HG02763 (cell line): ENCODE results near the gene ISYNA1.

Source experiments
- ATAC-seq: cut with Tn5 transposase; IDR thresholded peaks from one replicate; pipeline ENCODE4 v1.9.1; 2021; ENCODE audit warnings: mild to moderate bottlenecking, moderate library complexity; ENCODE audit not compliant: unreplicated experiment

Gene ISYNA1

DNA sequence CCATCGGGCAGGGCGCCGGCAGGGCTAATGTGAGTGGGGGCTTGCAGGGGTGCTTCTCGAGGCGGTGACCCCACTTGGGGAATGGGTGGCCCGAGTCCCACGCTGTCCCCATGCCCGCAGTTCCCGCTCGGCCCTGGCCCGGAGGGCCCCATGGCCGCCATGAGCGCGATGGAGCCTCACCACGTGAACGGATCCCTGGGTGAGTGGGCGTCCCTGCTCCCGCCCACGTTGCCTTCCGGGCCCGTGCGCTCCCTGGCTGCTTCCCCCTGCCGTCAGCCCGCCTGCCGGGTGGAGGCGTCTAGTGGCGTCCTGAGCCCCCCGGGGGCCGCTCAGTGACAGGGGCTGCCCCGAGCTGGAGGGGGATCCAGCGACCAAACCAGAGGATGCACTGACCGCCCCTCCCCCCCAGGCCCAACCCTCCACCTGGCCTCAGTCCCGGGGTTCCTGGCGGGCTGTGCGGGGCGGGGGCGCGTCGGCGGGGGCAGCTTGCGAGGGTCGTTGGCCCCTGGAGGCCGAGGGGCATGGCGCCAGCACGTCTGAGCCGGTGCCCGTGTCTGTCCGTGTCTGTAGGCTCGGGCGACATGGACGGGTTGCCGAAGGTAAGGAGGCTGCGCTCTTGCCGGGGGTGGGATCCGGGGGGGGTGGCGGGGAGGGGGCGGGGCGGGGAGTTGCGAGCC lies 4.8 kb downstream of the ISYNA1 start:
- no peak for ATAC-seq

DNA sequence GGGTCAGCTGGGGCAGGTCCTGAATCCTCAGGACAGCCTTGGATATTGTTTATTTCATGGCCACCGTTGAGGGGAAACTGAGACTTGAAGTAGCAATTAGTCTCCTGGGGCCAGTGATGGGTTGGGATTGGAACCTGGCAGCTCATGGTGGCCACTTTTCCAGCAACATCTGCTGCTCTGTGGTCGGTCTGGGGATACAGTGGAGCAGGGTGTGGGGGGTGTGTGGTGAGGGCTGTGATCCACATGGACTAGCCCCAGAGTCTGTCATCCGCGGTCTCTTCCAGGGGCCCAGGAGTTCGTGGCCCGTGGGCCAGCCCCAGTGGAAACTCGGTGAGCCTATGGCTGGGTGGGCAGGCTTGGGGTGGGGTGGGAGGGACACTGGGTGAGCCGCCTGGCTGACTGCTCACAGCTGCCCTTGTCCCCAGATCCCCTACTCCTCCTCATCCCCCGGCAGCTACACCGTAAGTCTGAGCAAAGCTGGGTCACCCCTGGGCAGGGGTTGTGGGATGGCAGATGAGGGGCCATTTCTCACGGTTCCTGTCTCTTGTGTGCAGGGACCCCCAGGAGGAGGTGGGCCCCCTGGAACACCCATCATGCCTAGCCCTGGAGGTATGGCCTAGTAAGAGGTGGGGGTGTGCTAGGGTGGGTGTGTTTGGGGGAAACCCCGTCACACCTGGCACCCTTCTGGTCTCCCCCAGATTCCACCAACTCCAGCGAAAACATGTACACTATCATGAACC lies 5.5 kb downstream of the ISYNA1 start:
- no peak for ATAC-seq

DNA sequence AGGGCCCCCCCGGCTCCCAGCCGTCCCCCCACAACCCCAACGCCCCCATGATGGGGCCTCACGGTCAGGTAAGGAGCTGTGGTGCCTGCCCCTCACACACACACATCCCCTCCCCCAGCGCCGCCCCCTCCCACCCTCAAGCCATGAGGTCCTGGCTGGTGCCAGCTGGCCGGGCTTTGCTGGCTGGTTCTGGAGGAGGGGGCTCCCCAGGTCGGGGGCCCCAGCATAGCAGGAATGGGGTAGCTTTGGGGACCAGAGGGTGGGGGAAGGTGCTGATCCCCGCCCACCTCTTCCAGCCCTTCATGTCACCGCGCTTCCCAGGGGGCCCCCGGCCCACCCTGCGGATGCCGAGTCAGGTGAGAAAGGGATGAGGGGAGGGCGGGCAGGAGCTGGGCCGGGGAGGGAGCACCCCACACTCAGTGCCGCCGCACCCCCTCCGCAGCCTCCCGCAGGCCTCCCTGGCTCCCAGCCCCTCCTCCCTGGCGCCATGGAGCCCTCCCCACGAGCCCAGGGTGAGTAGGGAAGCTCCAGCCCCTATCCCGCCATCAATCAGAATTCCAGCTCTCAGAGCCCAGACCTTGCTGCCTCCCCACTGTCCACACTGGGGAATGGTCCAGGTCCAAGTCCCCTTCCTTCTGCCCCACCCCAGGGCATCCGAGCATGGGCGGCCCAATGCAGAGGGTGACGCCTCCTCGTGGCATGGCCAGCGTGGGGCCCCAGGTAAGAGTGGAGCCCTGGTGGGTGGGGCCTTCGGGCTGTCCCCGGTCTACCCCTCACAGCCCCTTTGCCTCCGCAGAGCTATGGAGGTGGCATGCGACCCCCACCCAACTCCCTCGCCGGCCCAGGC lies 6.4 kb downstream of the ISYNA1 start:
- no peak for ATAC-seq

DNA sequence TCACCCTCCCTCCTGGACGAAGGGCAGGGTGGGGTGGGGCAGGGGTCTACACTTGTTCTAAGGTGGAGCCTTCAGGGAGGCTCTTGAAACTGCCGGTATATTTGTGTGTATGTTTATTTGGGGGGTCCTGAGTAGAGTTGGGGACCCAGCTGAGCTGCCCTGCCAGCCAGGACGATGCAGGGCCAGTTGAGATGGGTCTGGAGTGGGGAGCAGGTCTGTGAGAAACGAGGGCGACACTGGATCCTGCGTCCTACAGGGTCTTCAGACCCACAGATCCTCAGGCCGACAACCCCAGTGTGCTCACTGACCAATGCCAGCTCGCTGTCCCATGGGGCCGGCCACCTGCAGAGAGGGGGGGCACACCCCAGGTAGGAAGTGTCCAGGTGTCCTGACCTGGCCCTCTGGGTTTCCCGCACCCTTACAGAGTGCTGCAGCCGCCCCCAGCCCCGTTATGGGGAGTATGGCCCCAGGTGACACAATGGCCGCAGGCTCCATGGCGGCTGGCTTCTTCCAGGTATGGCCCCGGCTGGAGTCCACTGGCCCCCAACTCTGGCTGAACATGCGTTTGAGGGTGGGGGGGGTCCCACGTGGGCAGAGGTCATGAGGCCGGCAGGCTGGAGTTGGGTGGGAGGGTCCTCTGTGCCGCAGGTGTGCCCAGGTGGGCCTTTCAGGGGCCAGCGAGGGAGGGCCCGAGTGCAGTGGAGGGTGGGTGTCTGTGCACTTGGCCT lies 7.4 kb downstream of the ISYNA1 start:
- no peak for ATAC-seq

DNA sequence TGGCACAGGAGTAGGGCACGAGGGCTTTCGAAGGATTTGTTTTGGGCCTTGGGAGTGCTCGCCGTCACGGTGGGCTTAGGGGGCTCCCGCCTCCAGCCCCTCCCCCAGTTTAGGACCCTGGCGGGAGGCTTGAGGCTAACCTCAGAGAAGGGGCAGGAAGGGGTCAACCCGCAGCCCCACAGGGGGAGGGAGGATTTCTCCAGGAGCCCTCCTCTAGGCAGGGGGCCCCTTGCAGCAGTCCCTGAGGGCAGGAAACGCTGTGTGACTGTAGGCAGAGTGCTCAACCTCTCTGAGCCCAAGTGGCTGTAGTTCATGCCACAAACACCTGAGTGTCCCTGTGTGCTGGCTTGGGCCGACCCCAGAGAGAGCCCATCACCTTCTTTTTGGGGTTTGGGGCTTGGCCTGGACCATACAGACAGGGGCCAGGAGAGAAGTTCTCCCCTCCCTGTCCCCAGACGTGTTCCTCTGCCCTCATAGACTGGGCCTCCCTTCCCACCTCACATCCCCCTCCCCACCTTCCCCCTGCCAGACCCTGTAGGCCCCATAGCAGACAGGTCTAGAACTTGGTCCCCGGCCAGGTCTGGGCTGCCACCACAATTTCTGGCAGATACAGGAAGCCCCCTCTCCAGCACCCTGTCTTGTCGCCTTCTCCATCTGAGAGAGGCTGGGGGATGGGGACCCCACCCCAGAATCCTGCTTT lies 8.1 kb downstream of the ISYNA1 start:
- ATAC-seq: no peak

DNA sequence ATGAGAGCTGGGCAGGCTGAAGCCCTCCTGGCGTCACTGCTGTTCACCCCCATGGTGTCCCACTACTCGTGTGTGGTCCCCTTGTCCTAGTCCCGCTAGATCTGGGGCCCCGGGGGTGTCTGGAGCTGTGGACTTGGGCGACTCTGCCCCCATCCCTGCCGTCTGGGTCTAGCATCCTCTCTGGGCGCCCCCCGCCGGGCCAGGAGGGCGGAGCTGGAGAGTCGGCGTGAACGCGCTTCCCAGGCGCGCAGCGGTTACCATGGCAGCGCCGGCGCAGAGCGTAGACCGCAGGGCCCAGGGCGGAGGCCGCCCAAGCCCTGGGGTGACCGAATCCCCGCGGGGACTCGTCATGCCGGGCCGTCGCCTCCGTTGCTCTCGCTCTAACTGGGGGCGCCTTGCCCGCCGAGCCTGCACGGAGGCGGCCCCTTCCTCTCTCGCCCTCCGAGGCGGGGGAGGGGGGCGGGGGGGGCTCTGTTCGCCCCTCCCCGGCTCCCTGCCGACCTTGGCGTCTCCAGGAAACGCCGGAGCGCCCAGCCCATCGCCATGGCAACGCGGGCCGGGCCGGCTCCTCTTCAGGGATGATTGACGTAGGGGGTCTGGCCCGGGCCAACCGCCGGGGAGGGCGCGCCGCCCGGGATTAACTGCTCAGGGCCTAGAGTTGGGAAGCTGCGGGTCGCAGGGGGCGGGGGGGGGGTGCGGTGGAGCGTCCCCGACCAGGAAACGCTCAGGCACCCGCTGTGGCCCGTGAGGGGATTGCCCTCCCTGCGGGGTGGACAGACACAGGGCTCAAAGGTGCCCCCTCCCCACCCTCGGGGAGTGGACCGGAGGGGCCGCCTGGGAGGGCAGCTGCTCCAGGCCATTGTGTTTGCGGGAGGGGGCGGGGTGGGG lies 8.9 kb downstream of the ISYNA1 start:
- no peak for ATAC-seq

DNA sequence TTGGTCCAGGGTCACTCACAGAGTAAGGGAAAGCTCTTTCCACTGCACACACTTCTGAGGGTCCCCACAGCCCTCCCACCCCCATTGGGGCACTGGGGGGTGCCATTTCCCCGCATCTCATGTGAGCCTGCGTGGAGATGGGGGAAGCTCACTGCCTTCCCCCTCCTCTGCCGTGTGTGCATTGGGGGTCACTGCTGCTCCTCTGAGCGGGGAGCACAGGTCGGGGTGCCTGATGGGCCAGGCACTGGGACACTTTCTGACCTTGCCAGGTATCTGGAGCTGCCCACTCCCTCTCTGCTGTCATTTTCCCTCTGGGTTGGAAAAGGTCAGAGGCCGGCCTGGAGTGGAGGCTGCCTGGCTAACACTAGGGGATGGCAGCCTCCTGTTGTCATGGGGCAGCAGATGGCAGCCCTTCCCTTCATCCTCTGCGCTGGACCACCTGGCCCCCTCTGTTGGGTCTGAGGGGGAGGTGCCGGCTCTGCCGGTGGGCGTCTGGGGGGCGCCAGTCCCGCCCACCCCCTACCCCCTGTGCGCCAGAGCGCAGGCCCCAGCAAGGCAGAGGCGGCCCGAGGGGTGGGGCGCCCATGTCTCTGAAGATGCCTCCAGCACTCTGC lies 9.7 kb downstream of the ISYNA1 start:
- ATAC-seq: no peak

DNA sequence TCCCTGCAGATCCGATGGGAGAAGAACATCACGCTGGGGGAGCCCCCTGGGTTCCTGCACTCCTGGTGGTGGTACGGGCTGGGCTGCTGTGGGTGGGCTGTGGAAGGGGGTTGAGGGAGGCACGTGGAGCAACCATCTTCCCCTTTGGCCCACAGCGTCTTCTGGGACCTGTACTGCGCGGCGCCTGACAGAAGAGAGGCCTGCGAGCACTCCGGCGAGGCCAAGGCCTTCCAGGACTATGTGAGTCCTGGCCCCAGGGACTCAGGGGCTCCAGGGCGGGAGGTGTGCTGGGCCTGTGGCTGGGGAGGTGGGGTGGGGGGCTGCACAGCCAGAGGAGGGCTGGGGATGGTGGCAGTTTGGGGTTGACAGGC lies 10.2 kb downstream of the ISYNA1 start:
- no peak for ATAC-seq

DNA sequence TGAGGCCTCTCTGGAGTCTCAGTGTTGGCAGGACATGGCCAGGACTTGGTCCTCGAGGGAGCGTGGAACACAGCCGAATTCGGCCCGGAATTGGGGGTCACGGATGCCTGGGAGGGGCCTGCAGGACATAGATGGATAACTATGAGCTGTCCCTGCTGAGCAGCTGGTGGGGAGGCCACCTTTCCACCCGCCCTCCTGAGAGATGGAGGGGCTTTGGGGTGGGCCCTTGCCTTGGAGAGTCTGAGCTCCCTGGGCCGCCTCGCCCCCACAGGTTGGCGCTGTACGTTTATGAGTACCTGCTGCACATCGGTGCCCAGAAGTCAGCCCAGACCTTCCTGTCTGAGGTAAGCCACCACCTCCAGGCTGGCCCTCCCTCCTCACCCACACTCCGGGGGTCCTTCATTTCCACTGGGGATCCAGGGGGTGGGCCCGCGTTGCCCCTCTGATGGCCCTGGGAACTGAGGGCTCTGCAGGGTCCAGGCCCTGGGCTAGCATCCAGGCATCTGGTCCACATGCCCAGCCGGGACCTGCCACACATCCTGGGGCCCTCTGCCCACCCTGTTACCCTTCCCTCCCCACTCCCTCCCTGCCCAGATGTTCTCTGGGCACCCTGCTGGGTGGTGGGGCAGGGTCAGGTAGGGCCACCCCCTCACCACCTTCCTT lies 10.7 kb downstream of the ISYNA1 start:
- ATAC-seq: no peak

DNA sequence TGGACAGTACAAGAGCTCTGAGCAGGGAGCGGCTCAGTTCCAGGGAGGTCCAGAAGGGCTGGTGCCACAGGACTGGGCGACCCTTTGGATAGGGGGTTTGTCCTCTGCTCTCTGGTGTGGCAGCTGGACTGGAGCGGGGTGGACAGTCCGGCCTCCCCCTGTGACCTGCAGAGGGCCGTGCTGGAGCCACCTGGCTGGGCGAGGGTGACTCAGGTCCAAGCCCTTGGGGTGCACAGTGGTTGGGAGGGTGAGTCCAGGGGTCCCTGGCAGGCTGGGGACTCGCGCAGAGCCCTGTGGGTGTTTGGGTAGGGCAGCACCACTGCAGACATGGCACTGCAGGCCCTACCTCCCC lies 11.5 kb downstream of the ISYNA1 start:
- ATAC-seq: no peak

DNA sequence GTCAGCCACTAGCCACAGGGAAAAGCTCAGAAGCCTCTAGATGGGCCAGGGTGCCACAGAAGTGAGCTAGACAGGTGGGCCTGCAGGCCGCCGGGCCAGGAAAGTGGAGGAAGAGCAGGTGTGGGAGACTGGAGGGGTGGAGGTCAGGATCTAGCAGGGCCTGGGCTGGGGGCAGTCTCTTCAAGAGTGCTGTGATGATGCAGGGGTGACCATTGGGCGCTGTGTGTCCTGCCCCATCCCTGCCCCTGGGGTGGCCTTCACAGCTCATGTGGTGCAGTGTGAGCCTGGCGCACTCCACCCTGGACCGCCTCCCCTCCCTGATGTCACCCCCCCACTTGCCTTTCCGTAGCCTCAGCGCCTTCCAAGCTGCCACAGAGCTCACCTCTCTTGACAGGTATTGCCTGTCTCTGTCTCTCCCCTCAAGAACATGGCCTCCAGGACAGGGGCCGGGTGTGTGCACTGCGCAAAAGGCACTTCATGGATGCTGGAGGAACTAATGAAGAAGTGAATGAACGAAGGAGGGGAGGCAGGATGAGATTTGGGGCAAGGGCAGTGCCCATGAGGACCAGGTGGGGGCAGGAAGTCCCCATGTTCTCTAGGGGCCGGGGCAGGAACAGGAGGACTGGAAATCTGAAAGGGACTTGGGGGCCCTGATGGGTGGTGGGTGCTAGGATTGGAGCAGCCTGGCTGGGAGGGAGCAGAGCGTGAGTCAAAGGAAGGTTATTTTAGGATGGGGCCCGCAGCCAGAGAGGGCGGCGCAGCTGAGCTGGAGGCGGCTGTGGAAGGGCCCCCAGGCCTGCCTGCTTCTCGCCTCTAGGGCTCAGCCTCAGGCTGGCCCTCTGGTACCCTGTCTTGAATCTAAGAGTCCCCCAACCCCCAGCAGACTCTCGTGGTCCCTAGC lies 12.2 kb downstream of the ISYNA1 start:
- ATAC-seq: no peak

DNA sequence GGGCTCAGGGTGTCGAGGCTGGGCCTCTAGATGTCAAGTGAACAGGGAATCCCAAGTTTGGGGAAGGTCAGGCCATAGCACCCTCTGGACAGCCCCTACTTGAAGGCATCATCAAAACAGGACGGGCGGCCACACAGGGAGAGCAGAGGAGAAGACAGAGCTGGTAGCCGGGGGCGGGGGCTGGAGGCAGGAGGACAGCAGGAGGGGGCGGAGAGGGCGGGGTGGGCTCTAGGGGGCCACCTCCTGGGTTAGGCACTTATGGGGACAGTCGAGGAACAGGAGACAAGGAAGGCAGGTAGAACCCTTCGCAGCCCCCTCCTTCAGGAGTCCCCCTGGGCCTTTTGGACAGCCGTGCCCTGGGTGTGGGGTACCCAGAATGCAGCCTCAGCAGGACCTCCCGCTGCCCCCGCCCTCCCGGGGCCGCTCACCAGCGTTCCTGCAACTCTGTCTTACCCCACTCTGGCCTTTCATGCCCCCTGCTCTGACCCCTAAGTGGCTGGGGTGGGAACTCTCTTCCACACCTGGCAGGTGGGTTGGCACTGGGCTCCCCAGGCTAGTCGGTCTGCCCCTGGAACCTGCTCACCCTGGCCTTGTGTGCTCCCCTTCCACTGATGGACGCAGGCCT lies 12.9 kb downstream of the ISYNA1 start:
- ATAC-seq: no peak

DNA sequence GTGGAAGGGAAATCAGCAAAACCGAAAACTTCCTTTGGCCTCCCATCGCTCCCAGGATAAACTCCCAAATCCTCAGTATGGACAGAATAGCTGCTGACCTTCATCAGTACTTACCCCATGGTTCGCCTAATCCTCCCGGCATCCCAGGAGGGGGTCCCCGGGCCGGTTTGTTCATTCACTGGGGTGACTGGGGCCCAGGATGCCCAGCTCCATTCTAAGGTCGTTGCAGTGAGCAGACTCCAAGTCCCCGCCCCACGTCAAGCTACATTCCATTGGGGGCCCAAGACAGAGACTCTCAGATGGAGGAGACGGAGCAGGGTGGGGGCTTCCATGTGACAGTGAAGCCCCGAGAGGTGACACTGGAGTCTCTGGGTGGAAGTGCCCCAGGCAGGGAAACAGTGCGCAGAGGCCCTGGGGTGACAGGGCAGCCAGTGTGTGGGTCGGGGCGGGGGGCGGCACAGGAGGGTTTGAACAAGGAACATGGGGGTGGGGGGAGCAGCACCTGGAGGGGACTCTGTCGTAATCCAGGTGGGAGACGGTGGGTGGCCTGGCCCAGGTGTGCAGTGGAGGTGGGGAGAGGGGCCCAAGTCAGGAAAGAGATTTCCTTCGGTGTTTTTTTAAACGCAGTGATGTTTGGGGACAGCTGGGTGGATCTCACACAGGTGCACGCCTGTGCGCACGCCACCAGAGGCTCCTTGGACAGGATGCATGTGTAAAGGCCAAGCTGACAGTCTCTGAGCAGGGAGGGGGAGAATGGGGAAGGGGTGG lies 13.6 kb downstream of the ISYNA1 start:
- ATAC-seq: no peak

DNA sequence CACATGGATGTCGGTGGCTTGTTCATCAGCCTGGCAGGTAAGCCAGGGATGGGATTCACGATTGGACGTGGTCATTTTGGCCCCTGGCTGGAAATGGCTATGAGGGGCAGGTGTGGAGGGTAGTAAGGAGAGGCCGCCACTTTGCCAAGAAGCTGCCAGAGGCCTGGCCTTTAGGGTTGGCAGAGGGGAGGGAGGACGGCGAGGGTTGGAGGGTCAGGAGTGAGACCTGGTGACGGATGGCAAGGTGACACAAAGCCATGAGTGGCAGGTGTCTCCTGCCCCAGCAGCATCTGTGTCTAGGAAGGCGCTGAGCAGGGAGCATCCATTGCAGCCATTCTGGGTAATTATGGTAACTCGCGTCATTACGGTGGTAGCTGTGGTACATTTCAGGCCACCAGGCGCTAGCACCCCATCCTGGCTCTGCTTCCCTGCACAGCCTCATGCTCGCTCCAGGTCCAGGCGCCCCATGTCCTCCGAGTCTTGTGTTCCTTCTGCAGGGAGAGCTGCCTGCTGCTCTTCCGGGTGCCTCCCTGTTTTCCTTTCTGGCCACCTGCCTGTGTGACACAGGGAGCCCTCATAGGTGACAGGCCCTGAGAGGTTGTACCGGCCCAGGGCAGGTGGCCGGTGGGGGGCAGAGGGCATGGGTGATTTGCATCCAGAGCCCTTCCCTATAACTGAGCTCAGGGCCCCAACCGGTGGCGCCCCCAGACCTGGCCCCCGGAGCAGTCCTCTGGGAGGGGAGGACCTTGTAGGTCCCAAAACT lies 14.5 kb downstream of the ISYNA1 start:
- no peak for ATAC-seq

DNA sequence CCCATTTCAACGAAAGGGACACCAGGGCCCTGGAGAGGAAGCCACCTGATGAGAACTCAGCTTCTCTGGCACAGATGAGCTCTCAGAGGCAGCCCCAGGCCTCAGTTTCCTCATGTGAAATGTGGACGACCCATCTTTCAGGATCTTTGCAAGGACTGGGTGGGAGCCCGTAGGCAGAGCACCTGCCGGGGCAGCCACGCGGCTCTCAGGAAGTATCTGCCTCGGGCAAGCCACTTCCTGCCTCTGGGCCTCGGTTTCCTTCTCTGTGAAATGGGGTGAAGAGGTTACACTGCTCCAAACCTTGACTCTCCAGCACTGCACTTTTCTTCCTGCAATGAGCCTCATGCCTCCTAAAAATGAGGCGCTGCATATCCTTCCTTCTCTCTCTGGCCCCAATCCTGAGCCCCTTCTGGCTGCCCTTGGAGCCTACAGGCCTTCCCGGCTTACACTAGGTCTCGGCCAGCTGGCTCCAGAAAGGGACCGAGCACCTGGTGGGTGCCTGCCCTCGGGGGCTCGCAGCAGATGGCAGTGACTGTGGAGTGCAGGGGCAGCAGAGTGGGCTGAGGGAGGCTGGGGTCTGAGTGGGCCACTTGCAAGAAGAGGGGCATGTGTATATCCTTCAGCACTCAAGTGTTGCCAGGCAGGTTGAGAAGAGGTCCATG lies 15.3 kb downstream of the ISYNA1 start:
- ATAC-seq: no peak
